OCI-LY3 (cell line): Measurements from ENCODE around the gene PLA2G6.

Experiments used
- H2AFZ ChIP-seq: fragments of 200-600, 300-600 bp; shearing (Covaris generic); 2 replicates; pipeline ENCODE4 v1.6.0; 2014; ENCODE audit warnings: antibody characterized with exemption, low read depth, low read length
- H3K27ac ChIP-seq: fragments of 200-600, 300-600 bp; sonication (generic); 2 replicates; pipeline ENCODE4 v1.5.1; 2014; ENCODE audit warnings: mild to moderate bottlenecking, low read length, moderate library complexity, mixed read lengths
- H3K27me3 ChIP-seq: fragments of 200-600, 300-600 bp; sonication (generic); 2 replicates; pipeline ENCODE4 v1.6.1; 2014; ENCODE audit warnings: low read depth, low read length, mixed read lengths
- H3K36me3 ChIP-seq: fragments of 200-600, 300-600 bp; sonication (generic); replicated peaks from 2 replicates; pipeline ENCODE3; 2014; ENCODE audit warnings: low read depth, low read length, mixed read lengths
- H3K4me1 ChIP-seq: fragments of 300-600, 200-600 bp; sonication (generic); 2 replicates; pipeline ENCODE4 v1.6.1; 2014; ENCODE audit warnings: low read length, mixed read lengths
- H3K4me2 ChIP-seq: fragments of 200-600, 300-600 bp; sonication (generic); 2 replicates; pipeline ENCODE4 v1.6.1; 2014; ENCODE audit warnings: low read length, mixed read lengths
- H3K4me3 ChIP-seq: fragments of 300-600, 200-600 bp; sonication (generic); 2 replicates; pipeline ENCODE4 v1.5.1; 2014; ENCODE audit warnings: antibody characterized with exemption, mild to moderate bottlenecking, low read length, moderate library complexity
- H3K79me2 ChIP-seq: fragments of 300-600, 200-600 bp; shearing (Covaris generic); 2 replicates; pipeline ENCODE4 v1.6.1; 2014; ENCODE audit warnings: mild to moderate bottlenecking, low read length, mixed read lengths
- H3K9ac ChIP-seq: fragments of 300-600, 200-600 bp; shearing (Covaris generic); 2 replicates; pipeline ENCODE4 v1.6.0; 2014; ENCODE audit warnings: mild to moderate bottlenecking, low read length, moderate library complexity
- H3K9me3 ChIP-seq: fragments of 200-600, 300-600 bp; shearing (Covaris generic); 2 replicates; pipeline ENCODE4 v1.6.1; 2014; ENCODE audit warnings: low read length, mixed read lengths; ENCODE audit not compliant: insufficient read depth
- H4K20me1 ChIP-seq: fragments of 200-600, 300-600 bp; sonication (generic); 2 replicates; pipeline ENCODE4 v1.6.1; 2016; ENCODE audit warnings: low read length, mixed read lengths; ENCODE audit not compliant: insufficient read depth
- EZH2phosphoT487 ChIP-seq: fragments of 200-600 bp; shearing (Covaris generic); IDR thresholded peaks from 2 replicates; pipeline ENCODE4 v1.6.1; 2018; ENCODE audit warnings: antibody characterized with exemption, mixed run types, low read depth
- TF ChIP-seq, protein P1 (sequence below): fragments of 200-600, 300-600 bp; sonication (generic); IDR thresholded peaks from 2 replicates; pipeline ENCODE4 v1.5.1; 2014; ENCODE audit warnings: antibody characterized with exemption, low read length, low read depth

The PLA2G6 gene

DNA sequence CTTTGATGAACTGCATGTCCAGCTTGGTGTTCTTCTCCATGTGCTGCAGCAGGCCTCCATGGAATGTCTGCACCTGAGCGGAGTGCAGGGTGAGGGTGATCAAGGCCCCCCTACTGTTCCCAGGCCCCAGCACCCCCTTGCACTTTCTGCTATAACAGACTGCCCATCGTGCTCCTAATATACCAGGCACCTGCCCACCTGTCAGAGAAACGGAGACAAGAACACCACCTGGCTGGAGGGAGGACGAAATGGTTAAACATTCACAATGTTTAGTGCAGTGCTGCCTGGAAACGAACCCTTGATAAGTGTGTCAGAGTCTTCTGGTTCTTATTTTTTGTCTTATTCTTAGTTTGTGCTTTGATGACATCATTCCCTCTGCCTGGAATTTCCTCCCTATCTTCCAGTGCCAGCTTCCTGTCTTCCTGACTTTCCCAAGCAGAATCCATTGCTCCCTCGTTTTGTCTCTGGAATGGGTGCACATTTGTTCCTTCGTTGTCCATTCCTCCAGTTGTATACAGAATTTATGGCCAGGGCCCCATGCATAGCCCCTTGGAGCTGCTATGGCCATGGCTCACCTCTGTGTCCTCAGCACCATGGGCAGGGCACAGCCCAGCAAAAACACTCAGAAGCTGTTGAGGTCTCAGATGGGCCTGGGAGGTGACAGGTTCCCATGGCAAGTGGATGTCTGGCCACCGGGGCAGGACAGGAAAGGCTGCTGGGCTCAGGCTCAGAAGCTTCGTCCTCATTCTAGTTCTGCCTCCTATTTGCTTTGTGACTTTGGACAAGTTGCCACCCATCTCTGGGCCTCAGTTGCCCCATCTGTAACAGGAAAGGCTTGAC is 83.0 kb downstream of the PLA2G6 start:
- Histone ChIP-seq H3K36me3 (no peaks in the 10 kb centered on the region), H3K4me3 (no peak overlapping the region), H3K9ac (no peak overlapping the region), H3K4me1 (no peaks in the 10 kb centered on the region), H3K27ac (no peak overlapping the region), H2AFZ (no peak overlapping the region), H3K9me3 (no peaks in the 10 kb centered on the region), H3K79me2 (no peaks in the 10 kb centered on the region), H3K27me3 (no peaks in the 10 kb centered on the region), H3K4me2 (no peak overlapping the region), H4K20me1 (no peaks in the 10 kb centered on the region)
- TF ChIP-seq, protein P1, sequence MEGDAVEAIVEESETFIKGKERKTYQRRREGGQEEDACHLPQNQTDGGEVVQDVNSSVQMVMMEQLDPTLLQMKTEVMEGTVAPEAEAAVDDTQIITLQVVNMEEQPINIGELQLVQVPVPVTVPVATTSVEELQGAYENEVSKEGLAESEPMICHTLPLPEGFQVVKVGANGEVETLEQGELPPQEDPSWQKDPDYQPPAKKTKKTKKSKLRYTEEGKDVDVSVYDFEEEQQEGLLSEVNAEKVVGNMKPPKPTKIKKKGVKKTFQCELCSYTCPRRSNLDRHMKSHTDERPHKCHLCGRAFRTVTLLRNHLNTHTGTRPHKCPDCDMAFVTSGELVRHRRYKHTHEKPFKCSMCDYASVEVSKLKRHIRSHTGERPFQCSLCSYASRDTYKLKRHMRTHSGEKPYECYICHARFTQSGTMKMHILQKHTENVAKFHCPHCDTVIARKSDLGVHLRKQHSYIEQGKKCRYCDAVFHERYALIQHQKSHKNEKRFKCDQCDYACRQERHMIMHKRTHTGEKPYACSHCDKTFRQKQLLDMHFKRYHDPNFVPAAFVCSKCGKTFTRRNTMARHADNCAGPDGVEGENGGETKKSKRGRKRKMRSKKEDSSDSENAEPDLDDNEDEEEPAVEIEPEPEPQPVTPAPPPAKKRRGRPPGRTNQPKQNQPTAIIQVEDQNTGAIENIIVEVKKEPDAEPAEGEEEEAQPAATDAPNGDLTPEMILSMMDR, result no peak
- TF ChIP-seq EZH2phosphoT487, result no peak

DNA sequence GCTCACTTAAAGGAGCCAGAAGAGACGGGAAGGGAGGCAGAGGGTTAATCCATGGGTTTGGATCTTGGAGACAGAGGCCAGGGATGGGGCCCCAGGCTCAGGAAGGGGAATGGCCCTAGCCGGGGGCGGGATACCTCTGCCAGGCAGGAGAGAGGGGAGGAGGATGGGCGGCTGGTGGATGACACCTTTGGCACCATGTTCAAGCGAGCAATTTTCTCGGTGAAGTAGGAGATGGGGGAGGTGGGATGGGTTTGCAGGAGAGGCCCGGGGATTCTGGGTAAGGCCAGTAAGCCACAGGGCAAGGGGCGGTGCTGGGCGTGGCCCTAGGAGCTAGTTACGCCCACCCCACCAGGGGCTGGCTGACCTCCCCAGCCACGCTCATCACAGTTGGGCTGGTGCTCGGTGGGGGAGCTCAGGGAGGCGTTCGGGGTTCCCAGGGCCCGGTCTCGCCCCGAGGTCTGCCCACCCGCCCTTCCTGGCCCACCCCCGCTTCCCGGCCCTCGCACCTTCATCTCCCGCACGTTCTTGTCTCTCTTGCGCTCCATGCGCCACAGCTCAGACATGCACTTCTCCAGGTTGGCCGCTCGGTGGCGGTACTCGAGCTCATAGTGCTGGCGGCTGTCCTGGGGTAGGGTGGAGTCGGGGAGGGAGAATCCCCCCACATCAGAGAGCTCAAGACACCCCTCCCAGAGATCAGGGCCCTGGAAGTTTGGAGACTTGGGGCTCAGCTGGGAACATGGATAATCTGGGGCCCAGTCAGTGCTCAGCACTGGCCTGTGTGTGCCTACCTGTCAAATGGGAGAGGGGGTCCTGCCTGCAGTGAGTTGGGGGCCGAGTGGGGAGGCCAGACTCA is 83.8 kb downstream of the PLA2G6 start:
- Histone ChIP-seq H3K36me3 (no peaks in the 10 kb centered on the region), H2AFZ (no peak overlapping the region), H4K20me1 (no peaks in the 10 kb centered on the region), H3K4me2 (no peak overlapping the region), H3K79me2 (no peaks in the 10 kb centered on the region), H3K9ac (no peak overlapping the region), H3K27ac (no peak overlapping the region), H3K4me1 (no peaks in the 10 kb centered on the region), H3K27me3 (no peaks in the 10 kb centered on the region), H3K9me3 (no peaks in the 10 kb centered on the region), H3K4me3 (no peak overlapping the region)
- TF ChIP-seq EZH2phosphoT487, result no peak
- TF ChIP-seq, protein P1, result no peak

DNA sequence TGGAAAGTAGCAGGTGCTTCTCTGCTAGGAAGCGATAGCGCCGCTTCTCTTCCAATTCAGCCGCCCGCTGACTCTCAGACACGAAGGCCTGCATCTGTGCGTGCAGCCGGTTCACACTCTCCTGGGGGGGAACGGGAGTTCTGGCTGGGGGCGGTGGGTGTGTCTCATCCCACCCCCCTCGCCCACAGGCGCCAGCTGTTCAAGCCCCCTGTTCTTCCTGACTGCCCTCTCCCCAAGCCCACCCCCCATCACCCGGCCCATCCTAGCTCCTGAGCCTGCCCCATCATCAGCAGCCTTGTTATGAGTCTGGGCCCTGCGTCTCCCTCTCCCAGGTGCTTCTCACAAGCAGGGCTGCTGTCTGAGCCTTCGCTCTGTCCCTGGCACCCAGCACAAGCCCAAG is 84.6 kb downstream of the PLA2G6 start:
- H3K27me3 ChIP-seq, result no peaks in the 10 kb centered on the region
- no peak overlapping the region for H2AFZ ChIP-seq
- H3K9ac ChIP-seq, result no peak overlapping the region
- no peak overlapping the region for H3K4me2 ChIP-seq
- no peak overlapping the region for H3K4me3 ChIP-seq
- H3K79me2 ChIP-seq, result no peaks in the 10 kb centered on the region
- H3K27ac ChIP-seq, result no peak overlapping the region
- no peaks in the 10 kb centered on the region for H3K9me3 ChIP-seq
- no peaks in the 10 kb centered on the region for H3K36me3 ChIP-seq
- no peaks in the 10 kb centered on the region for H3K4me1 ChIP-seq
- no peak for TF ChIP-seq EZH2phosphoT487
- TF ChIP-seq, protein P1, result no peak
- no peaks in the 10 kb centered on the region for H4K20me1 ChIP-seq

DNA sequence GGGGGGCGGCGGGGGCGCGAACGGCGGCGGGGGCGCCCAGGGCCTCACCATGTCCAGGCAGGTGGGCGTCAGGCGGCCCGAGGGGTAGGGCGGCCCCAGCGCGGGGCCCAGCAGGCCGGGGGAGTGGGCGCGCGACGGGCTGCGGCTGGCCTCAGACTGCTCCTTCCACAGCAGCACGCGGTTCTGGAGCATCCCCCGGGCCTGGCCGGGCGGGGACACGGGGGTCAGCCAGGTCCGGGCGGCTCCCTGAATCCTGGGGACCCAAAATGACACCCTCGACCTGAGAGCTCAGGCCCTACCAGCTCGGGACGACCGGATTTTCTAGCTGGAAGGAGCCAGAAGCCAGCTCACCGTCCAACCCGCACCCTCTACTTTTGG is 92.2 kb downstream of the PLA2G6 start:
- Histone ChIP-seq H3K36me3 (no peaks in the 10 kb centered on the region), H3K4me2 (no peak overlapping the region), H3K27ac (no peak overlapping the region), H3K4me1 (no peaks in the 10 kb centered on the region), H3K27me3 (no peaks in the 10 kb centered on the region), H2AFZ (no peak overlapping the region), H3K4me3 (no peak overlapping the region), H3K79me2 (no peaks in the 10 kb centered on the region), H3K9me3 (no peaks in the 10 kb centered on the region), H4K20me1 (no peaks in the 10 kb centered on the region), H3K9ac (no peak overlapping the region)
- TF ChIP-seq, protein P1, result no peak
- no peak for TF ChIP-seq EZH2phosphoT487
